A549 treated with GW870086 at 1 μM for 4 hours (cell line): ENCODE results near the gene QRICH2. TPM values are rescaled to one million over a fixed set of nuclear protein-coding genes. Genes with fewer than 3 reads are reported as not detected.

Experiments used
- total RNA-seq: library from RNA; stranded (reverse); fragments of 200-300 nt; extraction: Qiagen RNA extraction; gene quantifications from 5 replicates; pipeline ENCODE4 v1.2.3, GENCODE V29; 2022; ENCODE audit warnings: low read depth

QRICH2 gene
- total RNA-seq: 0.58 to 1.2 TPM (median 0.87 TPM) in 5 replicates

GRCh38 chr17:76307966-76308338 lies at the start of gene QRICH2:
TSS of gene QRICH2 (minus strand) at chr17:76308276. CDS start at chr17:76307998, 278 bp downstream.

GRCh38 chr17:76353599-76354316 lies 45.7 kb upstream of the QRICH2 start, which contains the start of gene PRPSAP1:
TSS of gene PRPSAP1 (minus strand) at chr17:76353916. CDS start at chr17:76353703, 213 bp downstream.

GRCh38 chr17:76264755-76265623 lies 43.1 kb downstream of the QRICH2 start, which contains the start of gene UBALD2:
TSS of gene UBALD2 (plus strand) at chr17:76265348. CDS start at chr17:76265506, 158 bp downstream.

GRCh38 chr17:76240461-76241203 lies 67.4 kb downstream of the QRICH2 start, which contains the start of gene RNF157:
TSS of gene RNF157 (minus strand) at chr17:76240493. CDS start at chr17:76240240, 253 bp downstream.

Other genes with a start within 250 kb of the QRICH2 start
- 74.9 to 86.3 TPM (median 82.9 TPM) in 5 replicates for gene SRP68, start 235.8 kb downstream of the QRICH2 start, total RNA-seq
- gene GALR2, start 233.5 kb downstream of the QRICH2 start, total RNA-seq: 0.47 to 1.9 TPM (median 1.6 TPM) in 5 replicates
- gene ZACN, start 229.1 kb downstream of the QRICH2 start, total RNA-seq: 0.18 to 0.50 TPM (median 0.40 TPM) in 5 replicates
- 52.4 to 73.1 TPM (median 62.5 TPM) in 5 replicates for gene EXOC7, start 204.5 kb downstream of the QRICH2 start, total RNA-seq
- 0.34 to 0.76 TPM (median 0.55 TPM) in 5 replicates for gene FOXJ1, start 167.0 kb downstream of the QRICH2 start, total RNA-seq
- 7.0 to 11.5 TPM (median 9.4 TPM) in 5 replicates for gene RNF157, start 67.8 kb downstream of the QRICH2 start, total RNA-seq
- 72.5 to 135 TPM (median 115 TPM) in 5 replicates for gene UBALD2, start 42.9 kb downstream of the QRICH2 start, total RNA-seq
- 57.5 to 64.2 TPM (median 59.4 TPM) in 5 replicates for gene PRPSAP1, start 45.6 kb upstream of the QRICH2 start, total RNA-seq
- 38.3 to 52.8 TPM (median 45.0 TPM) in 5 replicates for gene SPHK1, start 76.3 kb upstream of the QRICH2 start, total RNA-seq
- gene UBE2O, start 144.9 kb upstream of the QRICH2 start, total RNA-seq: 30.4 to 37.2 TPM (median 33.1 TPM) in 5 replicates
- 0.15 to 0.78 TPM (median 0.41 TPM) in 5 replicates for gene AANAT, start 159.3 kb upstream of the QRICH2 start, total RNA-seq
- gene RHBDF2, start 193.1 kb upstream of the QRICH2 start, total RNA-seq: 52.4 to 67.1 TPM (median 60.7 TPM) in 5 replicates
- 0.56 to 1.6 TPM (median 1.0 TPM) in 5 replicates for gene CYGB, start 229.4 kb upstream of the QRICH2 start, total RNA-seq
- not detected in 5 replicates for gene PRCD, start 231.8 kb upstream of the QRICH2 start, total RNA-seq